ENCODE measurements around the gene ATXN2. TPM values are rescaled to one million over a fixed set of nuclear protein-coding genes. Genes with fewer than 3 reads are reported as not detected.
A peak's percentile ranks its signal among the peaks of the same experiment; 100 is the strongest.
"Not testable (repeated sequence)": the region's sequence is repeated elsewhere in the genome, so short reads cannot be mapped to it uniquely, and the experiment has no call there.

ATXN2 gene
- total and polyA plus RNA-seq, 3 experiments from 2014 or later = 27.7 to 44.9 (median 39.9) TPM

- CTCF ChIA-PET = interaction anchor here (1.2 kb wide), 1 partner anchor 18 kb away, joined by 3 read pairs; no protein-coding TSS in a partner anchor
- Histone ChIP-seq H3K4me3 (ENCODE audit: low read length) (no peak overlapping the region), H3K9me3 (ENCODE audit: low read length) (no peaks in the 10 kb centered on the region), H3K27me3 (ENCODE audit: insufficient read depth, low read length, poor library complexity, severe bottlenecking) (no peaks in the 10 kb centered on the region), H3K36me3 (ENCODE audit: insufficient read depth, low read length) (no peaks in the 10 kb centered on the region), H3K4me1 (ENCODE audit: insufficient read depth, low read length) (no peaks in the 10 kb centered on the region), H3K27ac (ENCODE audit: low read depth, low read length) (no peak overlapping the region)
- H3K4me1 Mint-ChIP-seq = peaks cover 22 to 46% (median 28%) of the 10 kb centered on the region in 3 donors
- H3K36me3 Mint-ChIP-seq = peaks cover 0 to 12% (median 6%) of the 10 kb centered on the region in 3 donors
- DNase-seq = no peak
- no peaks in the 10 kb centered on the region for H3K27me3 Mint-ChIP-seq
- POLR2A ChIA-PET = no interaction called here
- no peaks in the 10 kb centered on the region for H3K9me3 Mint-ChIP-seq
- peak overlapping the region in 1 of 8 donors; percentile 35 for H3K27ac Mint-ChIP-seq
- H3K4me3 Mint-ChIP-seq = no peak overlapping the region
Observed at GRCh38 chr12:111574797-111575443, 24.2 kb downstream of the ATXN2 start.

GRCh38 chr12:111573476-111573875 is 25.6 kb downstream of the ATXN2 start:
- POLR2A ChIA-PET = no interaction called here
- H3K4me1 Mint-ChIP-seq = peaks cover 27 to 51% (median 38%) of the 10 kb centered on the region in 3 donors

GRCh38 chr12:111570084-111570961 is 28.8 kb downstream of the ATXN2 start:
- H3K27ac Mint-ChIP-seq = peak overlapping the region in 5 of 8 donors; percentile 0 to 70 (median 55)
- POLR2A ChIA-PET = no interaction called here

More at GRCh38 chr12:111573476-111573875, 25.6 kb downstream of the ATXN2 start:
- CTCF ChIA-PET = no interaction called here
- Mint-ChIP-seq H3K4me3 (no peak overlapping the region), H3K9me3 (no peaks in the 10 kb centered on the region), H3K36me3 (peaks cover 0 to 13% (median 6%) of the 10 kb centered on the region in 3 donors), H3K27me3 (no peaks in the 10 kb centered on the region), H3K27ac (no peak overlapping the region)
- no peaks in the 10 kb centered on the region for H3K27me3 ChIP-seq (ENCODE audit: insufficient read depth, low read length, poor library complexity, severe bottlenecking)
- no peaks in the 10 kb centered on the region for H3K9me3 ChIP-seq (ENCODE audit: low read length)
- H3K4me1 ChIP-seq (ENCODE audit: insufficient read depth, low read length) = no peaks in the 10 kb centered on the region
- H3K36me3 ChIP-seq (ENCODE audit: insufficient read depth, low read length) = no peaks in the 10 kb centered on the region
- no peak overlapping the region for H3K27ac ChIP-seq (ENCODE audit: low read depth, low read length)
- no peak for DNase-seq
- no peak overlapping the region for H3K4me3 ChIP-seq (ENCODE audit: low read length)

GRCh38 chr12:111569363-111570083 is 29.6 kb downstream of the ATXN2 start:
- CTCF ChIA-PET = no interaction called here
- DNase-seq = no peak

More at GRCh38 chr12:111570084-111570961, 28.8 kb downstream of the ATXN2 start:
- Mint-ChIP-seq H3K27me3 (peaks cover 0 to 2% of the 10 kb centered on the region in 2 donors), H3K9me3 (no peaks in the 10 kb centered on the region), H3K4me3 (no peak overlapping the region), H3K4me1 (peaks cover 29 to 54% (median 42%) of the 10 kb centered on the region in 3 donors), H3K36me3 (peaks cover 0 to 14% (median 7%) of the 10 kb centered on the region in 3 donors)
- no peaks in the 10 kb centered on the region for H3K27me3 ChIP-seq (ENCODE audit: insufficient read depth, low read length, poor library complexity, severe bottlenecking)
- H3K36me3 ChIP-seq (ENCODE audit: insufficient read depth, low read length) = no peaks in the 10 kb centered on the region
- CTCF ChIA-PET = no interaction called here
- no peak overlapping the region for H3K4me3 ChIP-seq (ENCODE audit: low read length)
- no peaks in the 10 kb centered on the region for H3K9me3 ChIP-seq (ENCODE audit: low read length)
- no peaks in the 10 kb centered on the region for H3K4me1 ChIP-seq (ENCODE audit: insufficient read depth, low read length)
- no peak overlapping the region for H3K27ac ChIP-seq (ENCODE audit: low read depth, low read length)
- DNase-seq = no peak

GRCh38 chr12:111560844-111561243 is 38.3 kb downstream of the ATXN2 start:
- H3K9me3 ChIP-seq (ENCODE audit: low read length); H3K9me3 Mint-ChIP-seq; H3K4me3 Mint-ChIP-seq; H3K27me3 Mint-ChIP-seq; H3K36me3 ChIP-seq (ENCODE audit: insufficient read depth, low read length); POLR2A ChIA-PET; H3K27ac ChIP-seq (ENCODE audit: low read depth, low read length); H3K27me3 ChIP-seq (ENCODE audit: insufficient read depth, low read length, poor library complexity, severe bottlenecking); DNase-seq; H3K36me3 Mint-ChIP-seq; H3K4me3 ChIP-seq (ENCODE audit: low read length); H3K4me1 ChIP-seq (ENCODE audit: insufficient read depth, low read length); CTCF ChIA-PET: not testable (repeated sequence)
- peaks cover 26 to 47% (median 29%) of the 10 kb centered on the region in 3 donors for H3K4me1 Mint-ChIP-seq
- peak overlapping the region in 1 of 8 donors; percentile 61 for H3K27ac Mint-ChIP-seq

More at GRCh38 chr12:111569363-111570083, 29.6 kb downstream of the ATXN2 start:
- Histone ChIP-seq H3K4me3 (ENCODE audit: low read length) (no peak overlapping the region), H3K9me3 (ENCODE audit: low read length) (no peaks in the 10 kb centered on the region), H3K36me3 (ENCODE audit: insufficient read depth, low read length) (no peaks in the 10 kb centered on the region), H3K27ac (ENCODE audit: low read depth, low read length) (no peak overlapping the region), H3K27me3 (ENCODE audit: insufficient read depth, low read length, poor library complexity, severe bottlenecking) (no peaks in the 10 kb centered on the region), H3K4me1 (ENCODE audit: insufficient read depth, low read length) (no peaks in the 10 kb centered on the region)
- Mint-ChIP-seq H3K4me1 (peaks cover 32 to 53% (median 43%) of the 10 kb centered on the region in 3 donors), H3K4me3 (no peak overlapping the region), H3K27me3 (peaks cover 0 to 2% of the 10 kb centered on the region in 2 donors), H3K36me3 (peaks cover 0 to 14% (median 7%) of the 10 kb centered on the region in 3 donors), H3K9me3 (no peaks in the 10 kb centered on the region), H3K27ac (peak overlapping the region in 4 of 8 donors; percentile 48 to 68 (median 58))
- POLR2A ChIA-PET = no interaction called here

- Histone ChIP-seq H3K4me3 (ENCODE audit: low read length) (no peak overlapping the region), H3K27ac (ENCODE audit: low read depth, low read length) (no peak overlapping the region), H3K27me3 (ENCODE audit: insufficient read depth, low read length, poor library complexity, severe bottlenecking) (no peaks in the 10 kb centered on the region), H3K36me3 (ENCODE audit: insufficient read depth, low read length) (peaks cover 3% of the 10 kb centered on the region), H3K9me3 (ENCODE audit: low read length) (no peaks in the 10 kb centered on the region), H3K4me1 (ENCODE audit: insufficient read depth, low read length) (no peaks in the 10 kb centered on the region)
- no peak for DNase-seq
- Mint-ChIP-seq H3K36me3 (peaks cover 0 to 13% (median 1%) of the 10 kb centered on the region in 3 donors), H3K9me3 (no peaks in the 10 kb centered on the region), H3K27me3 (no peaks in the 10 kb centered on the region), H3K4me3 (no peak overlapping the region), H3K4me1 (peaks cover 15 to 36% (median 21%) of the 10 kb centered on the region in 3 donors), H3K27ac (peak overlapping the region in 1 of 8 donors; percentile 33)
- POLR2A ChIA-PET = no interaction called here
- CTCF ChIA-PET = no interaction called here
Observed at GRCh38 chr12:111558107-111558376, 41.1 kb downstream of the ATXN2 start.

GRCh38 chr12:111557271-111558106 is 41.6 kb downstream of the ATXN2 start:
- Histone ChIP-seq H3K27ac (ENCODE audit: low read depth, low read length) (no peak overlapping the region), H3K36me3 (ENCODE audit: insufficient read depth, low read length) (peaks cover 3% of the 10 kb centered on the region), H3K4me3 (ENCODE audit: low read length) (no peak overlapping the region), H3K27me3 (ENCODE audit: insufficient read depth, low read length, poor library complexity, severe bottlenecking) (no peaks in the 10 kb centered on the region), H3K4me1 (ENCODE audit: insufficient read depth, low read length) (no peaks in the 10 kb centered on the region), H3K9me3 (ENCODE audit: low read length) (no peaks in the 10 kb centered on the region)
- POLR2A ChIA-PET = no interaction called here
- peaks cover 15 to 31% (median 17%) of the 10 kb centered on the region in 3 donors for H3K4me1 Mint-ChIP-seq
- DNase-seq = no peak
- peaks cover 0 to 12% (median 1%) of the 10 kb centered on the region in 3 donors for H3K36me3 Mint-ChIP-seq
- CTCF ChIA-PET = no interaction called here
- no peaks in the 10 kb centered on the region for H3K9me3 Mint-ChIP-seq
- no peak overlapping the region for H3K4me3 Mint-ChIP-seq
- H3K27ac Mint-ChIP-seq = peak overlapping the region in 1 of 8 donors; percentile 33
- no peaks in the 10 kb centered on the region for H3K27me3 Mint-ChIP-seq

Measured in CD8-positive, alpha-beta memory T cell (primary cell).